ENCODE data around the gene CNIH3. TPM values are rescaled to one million over a fixed set of nuclear protein-coding genes. Genes with fewer than 3 reads are reported as not detected.
A peak's percentile ranks its signal among the peaks of the same experiment; 100 is the strongest.

The CNIH3 gene
- total and polyA plus RNA-seq, 5 donors from 2014 or later, result 1.4 to 2.6 (median 1.9) TPM

DNA sequence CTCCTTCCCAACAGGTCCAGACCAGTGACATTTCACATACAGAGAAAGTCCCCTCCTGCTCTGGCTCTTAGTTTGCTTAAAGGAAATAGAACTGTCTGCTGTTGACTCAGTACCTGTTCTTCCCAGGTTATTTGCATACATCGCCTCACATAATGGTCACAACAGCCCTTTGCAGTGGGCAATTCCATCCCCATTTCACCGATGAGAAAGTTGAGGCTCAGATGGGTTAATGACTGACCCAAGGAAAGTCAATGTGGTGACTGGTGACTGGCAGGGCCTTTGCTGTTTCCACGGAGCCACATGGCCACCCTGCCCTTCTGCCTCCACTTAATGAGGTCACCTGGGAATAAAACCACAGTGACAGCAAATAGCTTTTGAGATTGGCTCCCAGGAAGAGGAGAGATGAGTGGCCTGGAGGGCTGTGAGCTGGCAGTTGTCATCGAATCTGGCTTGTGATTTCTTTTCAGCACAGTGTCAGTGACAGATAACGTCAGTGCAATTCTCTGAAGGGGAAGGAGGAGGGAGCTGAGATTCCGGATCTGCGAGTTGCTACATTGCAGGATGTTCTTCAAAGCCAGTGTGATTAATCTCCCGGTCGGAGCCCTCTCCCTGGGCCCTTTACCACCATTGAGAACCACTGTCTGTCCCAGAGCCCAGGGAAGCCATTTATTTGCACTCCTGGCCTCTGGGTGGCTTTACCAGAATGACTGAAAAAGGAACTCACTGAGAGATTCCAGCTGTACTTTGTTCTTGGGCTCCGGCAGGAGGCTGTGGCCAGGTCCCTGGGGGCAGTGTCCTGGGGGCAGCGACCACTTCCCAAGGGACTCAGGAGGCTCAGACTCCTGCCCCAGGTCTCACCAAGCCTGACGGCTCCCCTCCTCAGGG, 117.2 kb downstream of the CNIH3 start:
- H3K4me1 ChIP-seq (ENCODE audit: control insufficient read depth, insufficient read depth, low read length, poor library complexity, severe bottlenecking), result no peaks in the 10 kb centered on the region
- H3K4me3 ChIP-seq (ENCODE audit: low read depth, low read length), result no peak overlapping the region
- H3K27ac ChIP-seq (ENCODE audit: insufficient read depth, low read length, poor library complexity, severe bottlenecking), result no peak overlapping the region
- no peaks in the 10 kb centered on the region for H3K27me3 ChIP-seq (ENCODE audit: control insufficient read depth, insufficient read depth, low read length)
- H3K36me3 ChIP-seq (ENCODE audit: control insufficient read depth, insufficient read depth, low read length), result no peaks in the 10 kb centered on the region
- H3K4me1 Mint-ChIP-seq, result peaks cover 0 to 4% (median under 1%) of the 10 kb centered on the region in 4 donors
- H3K27me3 Mint-ChIP-seq, result peaks cover 5% of the 10 kb centered on the region
- H3K36me3 Mint-ChIP-seq, result no peaks in the 10 kb centered on the region
- ATAC-seq (ENCODE audit: low read depth in 2 of 2) (no peak), DNase-seq (no peak)
- no peaks in the 10 kb centered on the region for H3K9me3 ChIP-seq (ENCODE audit: control insufficient read depth in 2 of 2, low read length in 2 of 2)
- H3K27ac Mint-ChIP-seq, result no peak overlapping the region
- no peak overlapping the region for H3K4me3 Mint-ChIP-seq
- no peaks in the 10 kb centered on the region for H3K9me3 Mint-ChIP-seq

DNA sequence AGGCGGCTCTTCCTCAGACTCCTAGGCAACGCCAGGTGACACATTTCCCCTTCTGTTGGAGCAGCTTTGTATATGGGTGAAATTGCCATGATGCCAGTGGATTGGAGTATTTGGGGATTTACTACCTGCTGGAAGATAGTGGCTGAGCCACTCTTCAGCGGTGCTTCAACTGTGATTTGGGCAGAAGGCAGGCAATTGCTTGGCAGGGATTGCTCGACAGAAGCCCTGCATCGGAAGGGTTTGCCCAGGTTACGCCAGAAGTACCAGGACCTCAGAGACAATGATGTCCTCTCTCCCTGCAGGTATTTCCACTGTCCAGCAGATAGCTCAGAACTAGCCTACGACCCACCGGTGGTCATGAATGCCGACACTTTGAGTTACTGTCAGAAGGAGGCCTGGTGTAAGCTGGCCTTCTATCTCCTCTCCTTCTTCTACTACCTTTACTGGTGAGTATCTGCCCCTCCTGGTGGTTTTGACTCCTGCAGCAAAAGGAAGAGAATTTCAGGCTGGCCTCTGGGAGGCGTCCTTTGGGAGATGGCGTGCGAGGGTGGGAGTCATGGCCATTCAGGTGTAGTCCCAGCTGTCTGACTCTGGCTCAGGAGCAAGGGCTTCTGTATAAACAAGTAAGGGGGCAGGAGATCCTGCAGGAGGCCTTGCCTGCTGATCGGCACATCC, 118.3 kb downstream of the CNIH3 start:
- DNase-seq (no peak), ATAC-seq (ENCODE audit: low read depth in 2 of 2) (no peak)
- H3K27ac Mint-ChIP-seq, result no peak overlapping the region
- peaks cover 5% of the 10 kb centered on the region for H3K27me3 Mint-ChIP-seq
- no peak overlapping the region for H3K4me3 Mint-ChIP-seq
- no peaks in the 10 kb centered on the region for H3K9me3 Mint-ChIP-seq
- Histone ChIP-seq H3K27me3 (ENCODE audit: control insufficient read depth, insufficient read depth, low read length) (no peaks in the 10 kb centered on the region), H3K27ac (ENCODE audit: insufficient read depth, low read length, poor library complexity, severe bottlenecking) (no peak overlapping the region), H3K9me3 (ENCODE audit: control insufficient read depth in 2 of 2, low read length in 2 of 2) (no peaks in the 10 kb centered on the region), H3K4me1 (ENCODE audit: control insufficient read depth, insufficient read depth, low read length, poor library complexity, severe bottlenecking) (no peaks in the 10 kb centered on the region), H3K36me3 (ENCODE audit: control insufficient read depth, insufficient read depth, low read length) (no peaks in the 10 kb centered on the region), H3K4me3 (ENCODE audit: low read depth, low read length) (no peak overlapping the region)
- peaks cover 0 to 4% (median under 1%) of the 10 kb centered on the region in 4 donors for H3K4me1 Mint-ChIP-seq
- H3K36me3 Mint-ChIP-seq, result no peaks in the 10 kb centered on the region

DNA sequence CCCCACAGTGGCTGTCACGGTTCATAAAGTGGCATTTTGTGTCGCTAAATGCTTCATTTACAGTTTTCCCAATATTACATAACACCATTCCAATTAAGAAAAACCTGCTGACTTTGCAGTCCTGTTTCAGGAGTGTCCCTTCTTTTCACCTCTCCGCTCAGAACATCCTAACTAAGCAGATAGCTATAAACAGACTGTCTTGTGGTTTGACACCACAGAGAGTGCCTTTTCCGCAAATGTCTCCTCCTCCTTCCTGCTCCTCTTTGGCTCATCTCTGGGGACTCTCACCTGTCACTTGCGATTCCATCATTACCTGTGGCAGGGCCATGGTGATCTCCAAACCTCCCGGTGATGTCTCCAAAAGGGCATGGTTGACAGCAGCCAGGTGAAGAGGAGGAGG, 119.0 kb downstream of the CNIH3 start:
- H3K4me1 ChIP-seq (ENCODE audit: control insufficient read depth, insufficient read depth, low read length, poor library complexity, severe bottlenecking), result no peaks in the 10 kb centered on the region
- ATAC-seq (ENCODE audit: low read depth in 2 of 2), result no peak
- no peak overlapping the region for H3K27ac Mint-ChIP-seq
- H3K4me3 Mint-ChIP-seq, result no peak overlapping the region
- H3K4me1 Mint-ChIP-seq, result peaks cover 0 to 4% (median under 1%) of the 10 kb centered on the region in 4 donors
- no peaks in the 10 kb centered on the region for H3K36me3 Mint-ChIP-seq
- no peaks in the 10 kb centered on the region for H3K9me3 ChIP-seq (ENCODE audit: control insufficient read depth in 2 of 2, low read length in 2 of 2)
- H3K4me3 ChIP-seq (ENCODE audit: low read depth, low read length), result no peak overlapping the region
- no peaks in the 10 kb centered on the region for H3K36me3 ChIP-seq (ENCODE audit: control insufficient read depth, insufficient read depth, low read length)
- no peak overlapping the region for H3K27ac ChIP-seq (ENCODE audit: insufficient read depth, low read length, poor library complexity, severe bottlenecking)
- no peaks in the 10 kb centered on the region for H3K27me3 ChIP-seq (ENCODE audit: control insufficient read depth, insufficient read depth, low read length)
- DNase-seq, result peak in 1 of 3 donors; percentile 12
- H3K9me3 Mint-ChIP-seq, result no peaks in the 10 kb centered on the region
- peaks cover 5% of the 10 kb centered on the region for H3K27me3 Mint-ChIP-seq

DNA sequence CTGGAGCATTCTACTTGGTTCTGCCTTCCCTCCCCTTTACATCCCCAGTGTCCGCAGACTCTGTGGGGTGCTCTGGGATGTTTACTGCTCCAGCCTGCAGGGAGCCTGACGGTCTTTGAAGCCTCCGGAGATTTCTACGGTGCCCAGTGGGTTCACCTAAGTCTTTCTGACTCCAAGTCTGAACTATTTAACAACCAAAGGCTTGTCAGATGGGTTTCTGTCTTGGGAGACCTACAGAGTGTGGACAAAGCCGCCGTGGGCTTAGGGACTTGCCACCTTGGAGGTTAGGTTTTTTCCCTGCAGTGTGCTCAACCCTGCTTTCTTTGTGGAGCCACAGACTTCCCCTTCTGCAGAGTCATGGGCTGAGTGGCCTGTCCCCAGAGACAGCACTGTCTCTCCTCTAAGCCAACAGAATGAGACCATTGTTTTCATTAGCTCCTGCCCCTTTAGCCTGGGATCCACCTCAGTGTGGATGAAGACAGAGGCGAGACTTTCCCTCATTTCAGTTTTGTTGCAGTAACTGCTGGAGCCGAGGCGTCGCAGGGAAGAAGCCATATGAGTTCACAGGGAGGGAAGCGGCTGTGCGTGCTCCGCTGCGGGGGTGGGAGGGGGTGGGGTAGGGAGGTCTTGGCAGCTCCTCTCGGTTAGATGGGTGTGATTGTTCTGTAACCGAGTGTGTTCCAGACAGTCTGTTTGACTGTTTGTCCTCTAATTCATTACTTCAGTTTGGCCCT, 120.7 kb downstream of the CNIH3 start:
- no peak for DNase-seq
- no peaks in the 10 kb centered on the region for H3K36me3 Mint-ChIP-seq
- H3K4me1 Mint-ChIP-seq, result peaks cover 0 to 4% (median under 1%) of the 10 kb centered on the region in 4 donors
- peaks cover 5% of the 10 kb centered on the region for H3K27me3 Mint-ChIP-seq
- no peaks in the 10 kb centered on the region for H3K4me1 ChIP-seq (ENCODE audit: control insufficient read depth, insufficient read depth, low read length, poor library complexity, severe bottlenecking)
- H3K4me3 ChIP-seq (ENCODE audit: low read depth, low read length), result no peak overlapping the region
- H3K9me3 ChIP-seq (ENCODE audit: control insufficient read depth in 2 of 2, low read length in 2 of 2), result no peaks in the 10 kb centered on the region
- H3K27me3 ChIP-seq (ENCODE audit: control insufficient read depth, insufficient read depth, low read length), result no peaks in the 10 kb centered on the region
- no peak overlapping the region for H3K27ac ChIP-seq (ENCODE audit: insufficient read depth, low read length, poor library complexity, severe bottlenecking)
- H3K36me3 ChIP-seq (ENCODE audit: control insufficient read depth, insufficient read depth, low read length), result no peaks in the 10 kb centered on the region
- H3K27ac Mint-ChIP-seq, result no peak overlapping the region
- ATAC-seq (ENCODE audit: low read depth in 2 of 2), result no peak
- no peak overlapping the region for H3K4me3 Mint-ChIP-seq
- no peaks in the 10 kb centered on the region for H3K9me3 Mint-ChIP-seq

DNA sequence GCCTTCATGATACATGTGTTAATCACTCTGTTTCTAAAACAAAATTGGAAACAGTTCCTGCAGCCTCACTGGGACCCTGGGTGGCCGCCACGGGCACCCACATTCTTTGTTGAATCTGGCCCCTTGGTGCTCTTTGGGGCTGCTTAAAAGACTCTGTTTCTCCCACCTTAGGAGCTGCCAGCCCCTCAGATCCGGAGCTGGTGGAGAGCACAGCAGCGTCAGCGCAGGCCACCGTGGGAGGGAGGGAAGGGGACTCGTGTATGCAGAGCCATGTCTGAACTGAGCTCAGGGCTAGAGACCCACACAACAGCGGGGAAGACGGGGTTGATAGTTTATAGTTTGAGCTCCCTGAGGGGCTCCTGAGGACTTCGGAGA, 121.2 kb downstream of the CNIH3 start:
- DNase-seq, result no peak
- Mint-ChIP-seq H3K27me3 (peaks cover 10% of the 10 kb centered on the region), H3K36me3 (no peaks in the 10 kb centered on the region), H3K27ac (no peak overlapping the region), H3K4me1 (peaks cover 0 to 2% (median 0%) of the 10 kb centered on the region in 4 donors), H3K4me3 (no peak overlapping the region), H3K9me3 (no peaks in the 10 kb centered on the region)
- Histone ChIP-seq H3K4me1 (ENCODE audit: control insufficient read depth, insufficient read depth, low read length, poor library complexity, severe bottlenecking) (no peaks in the 10 kb centered on the region), H3K9me3 (ENCODE audit: control insufficient read depth in 2 of 2, low read length in 2 of 2) (no peaks in the 10 kb centered on the region), H3K4me3 (ENCODE audit: low read depth, low read length) (no peak overlapping the region), H3K36me3 (ENCODE audit: control insufficient read depth, insufficient read depth, low read length) (no peaks in the 10 kb centered on the region), H3K27me3 (ENCODE audit: control insufficient read depth, insufficient read depth, low read length) (no peaks in the 10 kb centered on the region), H3K27ac (ENCODE audit: insufficient read depth, low read length, poor library complexity, severe bottlenecking) (no peak overlapping the region)
- no peak for ATAC-seq (ENCODE audit: low read depth in 2 of 2)

DNA sequence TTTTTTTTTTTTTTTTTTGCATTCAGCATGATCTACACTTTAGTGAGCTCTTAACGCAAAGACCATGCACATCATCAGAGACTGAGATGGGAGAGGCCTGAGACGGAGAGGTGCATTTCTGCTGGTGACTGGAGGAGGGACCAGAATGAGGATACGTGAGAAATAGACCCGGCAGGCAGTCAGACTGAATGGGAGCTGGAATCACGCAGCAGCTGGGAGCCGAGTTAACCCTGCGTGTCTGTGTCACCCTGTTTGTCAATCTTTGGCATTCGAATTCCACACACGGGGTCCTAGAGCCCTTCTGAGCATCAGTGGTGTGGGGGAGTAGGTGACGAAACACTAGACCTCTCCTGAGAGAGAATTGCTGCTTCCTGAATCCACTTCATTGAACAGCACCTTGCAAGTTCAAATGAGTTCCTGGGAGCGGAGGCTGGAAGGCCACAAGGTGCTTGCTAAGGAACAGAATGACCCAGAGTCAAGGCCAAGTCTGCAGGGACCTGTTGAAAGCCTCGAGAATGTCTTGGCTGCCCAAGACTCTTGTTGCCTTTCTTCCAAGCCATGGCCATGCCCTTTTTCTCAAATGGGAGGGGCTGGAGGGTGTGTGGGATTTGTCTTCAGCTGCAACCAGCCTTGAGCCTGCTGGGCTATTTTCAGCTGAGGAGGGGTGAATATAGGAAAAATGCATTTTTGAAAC, 123.3 kb downstream of the CNIH3 start:
- H3K27me3 Mint-ChIP-seq, result peaks cover 14% of the 10 kb centered on the region
- Histone ChIP-seq H3K4me3 (ENCODE audit: low read depth, low read length) (no peak overlapping the region), H3K9me3 (ENCODE audit: control insufficient read depth in 2 of 2, low read length in 2 of 2) (no peaks in the 10 kb centered on the region), H3K36me3 (ENCODE audit: control insufficient read depth, insufficient read depth, low read length) (no peaks in the 10 kb centered on the region), H3K27me3 (ENCODE audit: control insufficient read depth, insufficient read depth, low read length) (no peaks in the 10 kb centered on the region), H3K27ac (ENCODE audit: insufficient read depth, low read length, poor library complexity, severe bottlenecking) (no peak overlapping the region), H3K4me1 (ENCODE audit: control insufficient read depth, insufficient read depth, low read length, poor library complexity, severe bottlenecking) (no peaks in the 10 kb centered on the region)
- no peaks in the 10 kb centered on the region for H3K9me3 Mint-ChIP-seq
- DNase-seq (no peak), ATAC-seq (ENCODE audit: low read depth in 2 of 2) (no peak)
- no peaks in the 10 kb centered on the region for H3K36me3 Mint-ChIP-seq
- no peak overlapping the region for H3K27ac Mint-ChIP-seq
- no peak overlapping the region for H3K4me3 Mint-ChIP-seq
- H3K4me1 Mint-ChIP-seq, result no peaks in the 10 kb centered on the region

DNA sequence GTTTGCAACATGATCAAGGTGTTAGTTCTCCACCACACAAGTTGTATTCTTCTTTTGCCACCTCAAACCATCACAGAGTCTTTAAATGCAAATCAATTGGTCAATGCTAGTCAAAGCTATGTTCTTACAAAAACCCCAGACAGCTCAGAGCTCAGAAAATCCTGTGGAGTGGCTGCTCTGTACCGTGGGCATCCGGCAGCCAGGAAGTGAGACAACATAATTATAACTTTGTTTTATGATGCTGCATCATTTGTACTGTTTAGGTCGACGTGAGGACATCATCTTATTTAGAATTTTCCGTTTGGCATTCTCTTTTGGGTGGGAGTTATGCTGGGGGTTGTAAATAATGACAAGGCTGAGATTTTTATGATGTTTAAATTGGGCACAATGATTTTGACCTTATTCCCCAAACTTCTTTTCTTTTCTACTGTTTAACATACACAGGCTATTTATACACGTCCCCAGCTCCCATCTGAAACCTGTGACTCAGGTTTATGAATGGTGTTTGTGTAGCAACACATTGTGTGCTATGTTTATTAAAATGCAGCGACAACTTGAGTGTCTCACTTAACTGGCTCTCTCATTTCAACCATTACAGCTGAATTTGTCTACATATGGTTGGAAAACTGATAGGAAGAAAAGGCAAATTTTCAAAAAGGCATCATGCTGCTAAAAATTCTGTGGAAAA, 124.0 kb downstream of the CNIH3 start:
- Mint-ChIP-seq H3K27ac (no peak overlapping the region), H3K4me3 (no peak overlapping the region), H3K4me1 (peaks cover 0 to 2% (median 0%) of the 10 kb centered on the region in 4 donors), H3K36me3 (no peaks in the 10 kb centered on the region), H3K9me3 (no peaks in the 10 kb centered on the region), H3K27me3 (peaks cover 14% of the 10 kb centered on the region)
- Histone ChIP-seq H3K4me3 (ENCODE audit: low read depth, low read length) (no peak overlapping the region), H3K27ac (ENCODE audit: insufficient read depth, low read length, poor library complexity, severe bottlenecking) (no peak overlapping the region), H3K27me3 (ENCODE audit: control insufficient read depth, insufficient read depth, low read length) (no peaks in the 10 kb centered on the region), H3K36me3 (ENCODE audit: control insufficient read depth, insufficient read depth, low read length) (no peaks in the 10 kb centered on the region), H3K9me3 (ENCODE audit: control insufficient read depth in 2 of 2, low read length in 2 of 2) (no peaks in the 10 kb centered on the region), H3K4me1 (ENCODE audit: control insufficient read depth, insufficient read depth, low read length, poor library complexity, severe bottlenecking) (no peaks in the 10 kb centered on the region)
- no peak for DNase-seq
- no peak for ATAC-seq (ENCODE audit: low read depth in 2 of 2)
